NCI-H748 (cell line): ENCODE data around the gene HCFC2.
A peak's percentile ranks its signal among the peaks of the same experiment; 100 is the strongest.

Experiments used
- DNase-seq: peaks from one replicate; lab custom pipeline; 2025; ENCODE audit not compliant: unreplicated experiment; lab: John Stamatoyannopoulos, UW

Gene HCFC2

GRCh38 chr12:104152685-104153241, 88.4 kb downstream of the HCFC2 start:
- peak; percentile 43 for DNase-seq

GRCh38 chr12:104154286-104154685, 90.0 kb downstream of the HCFC2 start:
- no peak for DNase-seq

- peak; percentile 97 for DNase-seq
Observed at GRCh38 chr12:104154806-104155205, 90.5 kb downstream of the HCFC2 start.
